Measurements from ENCODE around the gene ZNF439.
"Not testable (repeated sequence)": the region's sequence is repeated elsewhere in the genome, so short reads cannot be mapped to it uniquely, and the experiment has no call there.

The ZNF439 gene

GRCh38 chr19:11848594-11849469 lies at the start of gene ZNF439:
Gene ZNF439, plus strand, starts transcription at chr19:11848726. Its CDS starts 142 bp downstream, at chr19:11848868.
- peak; percentile 91 to 95 for DNase-seq

DNA sequence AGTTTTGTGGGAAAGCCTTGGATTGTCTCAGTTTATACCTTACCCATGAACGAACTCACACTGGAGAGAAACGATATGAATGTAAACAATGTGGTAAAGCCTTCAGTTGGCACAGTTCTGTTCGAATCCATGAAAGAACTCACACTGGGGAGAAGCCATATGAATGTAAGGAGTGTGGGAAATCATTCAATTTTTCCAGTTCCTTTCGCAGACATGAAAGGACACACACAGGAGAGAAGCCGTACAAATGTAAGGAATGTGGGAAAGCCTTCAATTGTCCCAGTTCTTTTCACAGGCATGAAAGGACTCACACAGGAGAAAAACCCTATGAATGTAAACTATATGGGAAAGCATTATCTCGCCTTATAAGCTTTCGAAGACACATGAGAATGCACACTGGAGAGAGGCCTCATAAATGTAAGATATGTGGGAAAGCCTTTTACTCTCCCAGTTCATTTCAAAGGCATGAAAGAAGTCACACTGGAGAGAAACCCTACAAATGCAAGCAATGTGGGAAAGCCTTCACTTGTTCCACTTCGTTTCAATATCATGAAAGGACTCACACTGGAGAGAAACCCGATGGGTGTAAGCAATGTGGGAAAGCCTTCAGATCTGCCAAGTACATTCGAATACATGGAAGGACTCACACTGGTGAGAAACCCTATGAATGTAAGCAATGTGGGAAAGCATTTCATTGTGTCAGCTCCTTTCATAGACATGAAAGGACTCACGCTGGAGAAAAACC lies 42.0 kb upstream of the ZNF439 start:
- DNase-seq: no peak

- DNase-seq: no peak
Measured at GRCh38 chr19:11807099-11807380, 41.5 kb upstream of the ZNF439 start.

DNA sequence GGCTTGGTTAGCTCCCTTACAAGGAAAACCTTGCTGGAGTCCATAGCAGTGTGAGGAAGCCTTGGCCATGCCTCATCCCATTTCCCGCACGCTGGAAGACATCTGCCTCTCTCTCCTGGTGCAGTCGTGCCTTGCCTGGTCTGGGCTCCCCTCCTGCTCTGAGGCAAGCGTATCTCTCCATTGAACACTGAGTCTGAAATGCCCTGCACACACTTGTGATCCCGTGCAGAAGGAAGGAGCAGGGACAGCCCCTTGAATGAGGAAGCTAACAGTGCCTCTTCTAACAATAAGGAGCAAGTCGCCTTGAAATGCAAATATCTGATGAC lies 34.9 kb upstream of the ZNF439 start:
- DNase-seq: no peak

GRCh38 chr19:11814029-11814699 lies 34.4 kb upstream of the ZNF439 start, which contains the start of gene ZNF440:
Gene ZNF440, plus strand, starts transcription at chr19:11814273. Its CDS starts 175 bp downstream, at chr19:11814448.
- peak; percentile 91 to 94 for DNase-seq

GRCh38 chr19:11814700-11815035 lies 33.9 kb upstream of the ZNF439 start:
- DNase-seq: no peak

GRCh38 chr19:11821474-11822109 lies 26.9 kb upstream of the ZNF439 start:
- no peak for DNase-seq

- DNase-seq: not testable (repeated sequence)
Measured at GRCh38 chr19:11828957-11829876, 19.3 kb upstream of the ZNF439 start.

- no peak for DNase-seq
Measured at GRCh38 chr19:11832253-11832912, 16.1 kb upstream of the ZNF439 start.

GRCh38 chr19:11833541-11833940 lies 15.0 kb upstream of the ZNF439 start:
- DNase-seq: no peak

DNA sequence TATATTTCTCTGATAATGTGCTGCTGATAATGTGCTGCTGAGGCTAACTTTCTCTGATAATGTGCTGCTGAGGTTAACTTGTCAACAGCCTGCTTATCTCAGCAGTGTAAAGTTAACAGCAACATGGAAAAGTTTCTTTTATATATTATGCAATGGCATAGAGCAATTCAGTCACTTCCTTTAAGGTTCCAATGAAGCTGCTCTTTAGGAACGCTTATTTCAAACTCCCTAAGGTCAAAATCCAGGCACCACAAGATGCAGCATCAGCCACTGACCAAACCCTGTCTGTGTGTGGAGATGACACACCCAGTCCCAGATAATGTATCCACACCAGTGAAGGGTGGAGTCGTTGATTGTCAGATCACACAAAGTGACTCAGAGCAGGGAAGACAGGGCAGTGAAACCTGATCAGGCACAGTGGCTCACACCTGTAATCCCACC lies 12.9 kb upstream of the ZNF439 start:
- DNase-seq: not testable (repeated sequence)

- DNase-seq: no peak
Measured at GRCh38 chr19:11843722-11844121, 4.8 kb upstream of the ZNF439 start.

GRCh38 chr19:11847615-11848014 lies 911 bp upstream of the ZNF439 start:
- DNase-seq: not testable (repeated sequence)

GRCh38 chr19:11848200-11848593 lies 329 bp upstream of the ZNF439 start:
- no peak for DNase-seq

GRCh38 chr19:11850289-11850688 lies 1.8 kb downstream of the ZNF439 start:
- not testable (repeated sequence) for DNase-seq

DNA sequence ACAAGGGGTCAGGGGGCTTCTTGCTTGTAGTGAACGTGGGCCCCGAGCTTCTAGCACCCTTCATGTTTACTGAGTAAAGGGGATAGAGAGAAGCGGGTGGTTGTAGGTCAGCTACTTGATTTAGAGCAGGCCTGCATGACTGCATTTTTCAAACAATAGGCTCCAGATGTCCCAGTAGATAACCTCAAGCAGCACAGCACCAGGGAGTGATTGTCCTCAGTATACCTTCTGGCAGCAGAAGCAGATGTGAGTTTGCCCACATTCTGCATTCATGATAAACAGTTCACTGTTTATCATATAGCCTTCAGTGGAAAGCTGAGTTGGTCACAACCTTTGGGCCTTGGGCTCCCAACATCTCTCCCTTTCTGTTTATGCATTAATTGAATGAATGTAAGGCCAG lies 4.8 kb downstream of the ZNF439 start:
- no peak for DNase-seq

DNA sequence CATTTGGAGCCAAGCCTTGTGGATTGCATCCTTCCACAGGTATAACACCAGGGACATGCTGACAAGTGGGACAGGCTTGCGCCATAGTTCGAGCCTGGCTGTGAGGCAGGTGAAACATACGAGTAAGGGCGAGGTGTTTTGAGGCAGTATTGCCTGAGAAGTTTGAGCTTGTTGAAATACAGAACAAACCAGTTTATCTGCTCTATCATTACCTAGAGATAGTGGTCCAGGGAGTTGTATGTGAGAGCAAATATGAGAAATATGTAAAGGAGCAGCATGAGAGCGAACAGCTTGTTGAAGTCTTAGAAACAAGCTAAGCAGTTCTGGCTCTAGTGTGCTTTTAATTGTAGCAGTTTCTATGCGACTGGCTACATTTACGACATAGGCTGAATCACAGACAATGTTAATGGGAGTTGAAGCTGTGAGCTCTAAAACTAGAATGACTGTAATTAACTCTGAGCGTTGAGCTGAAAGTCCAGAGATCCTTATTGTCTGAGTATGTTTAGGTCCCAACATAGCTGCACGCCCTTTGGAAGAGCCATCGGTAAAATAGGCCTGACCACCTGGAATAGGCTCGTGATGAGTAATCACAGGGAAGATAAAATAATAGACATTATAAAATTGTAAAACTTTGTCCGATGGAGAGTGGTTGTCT lies 8.2 kb downstream of the ZNF439 start:
- DNase-seq: no peak

DNA sequence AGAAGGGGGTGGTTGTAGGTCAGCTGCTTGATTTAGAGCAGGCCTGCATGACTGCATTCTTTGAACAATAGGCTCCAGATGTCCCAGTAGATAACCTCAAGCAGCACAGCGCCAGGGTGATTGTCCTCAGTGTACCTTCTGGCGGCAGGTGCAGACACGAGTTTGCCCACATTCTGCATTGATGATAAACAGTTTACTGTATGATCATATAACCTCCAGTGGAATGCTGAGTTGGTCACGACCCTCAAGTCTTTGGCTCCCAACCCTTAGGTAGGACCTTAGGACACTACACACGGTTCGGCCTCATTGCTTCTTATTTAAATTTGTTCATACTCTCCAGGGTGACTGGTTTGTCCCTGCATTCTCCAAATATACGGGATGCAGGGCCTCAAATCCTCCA lies 12.2 kb downstream of the ZNF439 start:
- DNase-seq: no peak

GRCh38 chr19:11861301-11861700 lies 12.8 kb downstream of the ZNF439 start:
- DNase-seq: no peak

DNA sequence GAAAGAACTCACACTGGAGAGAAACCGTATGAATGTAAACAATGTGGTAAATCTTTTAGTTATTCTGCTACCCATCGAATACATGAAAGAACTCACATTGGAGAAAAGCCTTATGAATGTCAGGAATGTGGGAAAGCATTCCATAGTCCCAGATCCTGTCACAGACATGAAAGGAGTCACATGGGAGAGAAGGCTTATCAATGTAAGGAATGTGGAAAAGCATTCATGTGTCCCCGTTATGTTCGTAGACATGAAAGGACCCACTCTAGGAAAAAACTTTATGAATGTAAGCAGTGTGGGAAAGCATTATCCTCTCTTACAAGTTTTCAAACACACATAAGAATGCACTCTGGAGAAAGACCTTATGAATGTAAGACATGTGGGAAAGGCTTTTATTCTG lies 19.2 kb downstream of the ZNF439 start:
- DNase-seq: not testable (repeated sequence)

GRCh38 chr19:11868188-11868587 lies 19.7 kb downstream of the ZNF439 start:
- no peak for DNase-seq
